ENCODE results near the gene GNPAT.

Gene GNPAT

DNA sequence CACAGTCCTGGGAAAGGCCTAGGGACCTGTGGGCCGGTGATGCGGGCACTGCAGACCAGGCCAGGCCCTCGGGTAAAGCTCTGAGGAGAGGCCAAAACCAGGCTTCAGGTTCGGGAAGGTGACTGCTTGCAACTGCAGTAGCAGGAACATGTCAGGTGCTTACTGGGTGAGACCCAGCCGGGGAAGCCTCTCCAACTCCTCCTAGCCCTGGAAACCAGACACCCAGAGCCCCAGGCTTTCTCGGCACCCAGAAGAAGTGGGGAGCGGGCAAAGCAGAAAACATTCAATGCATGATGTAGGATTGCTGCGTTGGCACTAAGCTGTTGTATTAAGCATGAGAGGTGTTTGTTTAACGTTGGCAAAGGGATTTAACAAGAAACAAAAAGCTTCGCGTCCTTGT, 20.2 kb upstream of the GNPAT start:
- Histone ChIP-seq H3K27ac (ENCODE audit: low read depth, low read length) (no peak overlapping the region), H3F3A (ENCODE audit: insufficient read depth) (no peaks in the 10 kb centered on the region), H3K9me2 (replicated peaks; ENCODE audit: insufficient read depth, low read length) (no peaks in the 10 kb centered on the region), H4K20me1 (ENCODE audit: low read depth, low read length) (no peaks in the 10 kb centered on the region), H3K79me2 (ENCODE audit: insufficient read depth, low read length) (no peaks in the 10 kb centered on the region), H3K27me3 (ENCODE audit: low read length) (no peaks in the 10 kb centered on the region), H3K9me3 (ENCODE audit: insufficient read depth, low read length) (no peaks in the 10 kb centered on the region), H3K9ac (ENCODE audit: low read length) (no peak overlapping the region), H3K4me3 (ENCODE audit: insufficient read depth, low read length, poor library complexity, severe bottlenecking) (no peak overlapping the region), H2AFZ (ENCODE audit: low read depth, low read length, severe bottlenecking) (no peak overlapping the region), H3K36me3 (ENCODE audit: low read length) (peaks cover 5% of the 10 kb centered on the region), H3K4me2 (ENCODE audit: low read depth, low read length, poor library complexity, severe bottlenecking) (no peak overlapping the region)
- no peak for TF ChIP-seq EZH2phosphoT487 (conservative IDR thresholded peaks at IDR 0.05; ENCODE audit: low read length)
- TF ChIP-seq, protein P1, sequence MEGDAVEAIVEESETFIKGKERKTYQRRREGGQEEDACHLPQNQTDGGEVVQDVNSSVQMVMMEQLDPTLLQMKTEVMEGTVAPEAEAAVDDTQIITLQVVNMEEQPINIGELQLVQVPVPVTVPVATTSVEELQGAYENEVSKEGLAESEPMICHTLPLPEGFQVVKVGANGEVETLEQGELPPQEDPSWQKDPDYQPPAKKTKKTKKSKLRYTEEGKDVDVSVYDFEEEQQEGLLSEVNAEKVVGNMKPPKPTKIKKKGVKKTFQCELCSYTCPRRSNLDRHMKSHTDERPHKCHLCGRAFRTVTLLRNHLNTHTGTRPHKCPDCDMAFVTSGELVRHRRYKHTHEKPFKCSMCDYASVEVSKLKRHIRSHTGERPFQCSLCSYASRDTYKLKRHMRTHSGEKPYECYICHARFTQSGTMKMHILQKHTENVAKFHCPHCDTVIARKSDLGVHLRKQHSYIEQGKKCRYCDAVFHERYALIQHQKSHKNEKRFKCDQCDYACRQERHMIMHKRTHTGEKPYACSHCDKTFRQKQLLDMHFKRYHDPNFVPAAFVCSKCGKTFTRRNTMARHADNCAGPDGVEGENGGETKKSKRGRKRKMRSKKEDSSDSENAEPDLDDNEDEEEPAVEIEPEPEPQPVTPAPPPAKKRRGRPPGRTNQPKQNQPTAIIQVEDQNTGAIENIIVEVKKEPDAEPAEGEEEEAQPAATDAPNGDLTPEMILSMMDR (IDR thresholded peaks at IDR 0.05; ENCODE audit: insufficient read depth, low read length, poor library complexity, severe bottlenecking), result no peak

DNA sequence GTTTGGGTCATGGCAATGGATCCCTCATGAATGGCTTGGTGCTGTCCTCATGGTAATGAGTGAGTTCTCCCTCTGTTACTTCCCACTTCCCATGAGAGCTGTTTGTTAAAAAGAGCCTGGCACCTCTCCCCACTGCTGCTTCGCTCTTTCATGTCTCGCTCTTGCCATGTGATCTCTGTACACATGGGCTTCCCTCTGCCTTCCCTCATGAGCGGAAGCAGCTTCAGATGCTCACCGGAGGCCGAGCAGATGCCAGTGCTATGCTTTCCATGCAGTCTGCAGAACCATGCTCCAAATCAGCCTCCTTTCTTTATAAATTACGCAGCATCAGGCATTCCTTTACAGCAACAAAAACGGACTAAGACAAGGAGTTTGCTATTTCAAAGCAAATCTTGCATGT, 14.9 kb upstream of the GNPAT start:
- Histone ChIP-seq H3K36me3 (ENCODE audit: low read length) (peaks cover 10% of the 10 kb centered on the region), H3K9me2 (replicated peaks; ENCODE audit: insufficient read depth, low read length) (no peaks in the 10 kb centered on the region), H3K27ac (ENCODE audit: low read depth, low read length) (no peak overlapping the region), H3K9ac (ENCODE audit: low read length) (no peak overlapping the region), H3K79me2 (ENCODE audit: insufficient read depth, low read length) (peaks cover 5% of the 10 kb centered on the region), H3K9me3 (ENCODE audit: insufficient read depth, low read length) (no peaks in the 10 kb centered on the region), H2AFZ (ENCODE audit: low read depth, low read length, severe bottlenecking) (no peak overlapping the region), H3F3A (ENCODE audit: insufficient read depth) (no peaks in the 10 kb centered on the region), H3K27me3 (ENCODE audit: low read length) (no peaks in the 10 kb centered on the region), H4K20me1 (ENCODE audit: low read depth, low read length) (no peaks in the 10 kb centered on the region), H3K4me3 (ENCODE audit: insufficient read depth, low read length, poor library complexity, severe bottlenecking) (no peak overlapping the region), H3K4me2 (ENCODE audit: low read depth, low read length, poor library complexity, severe bottlenecking) (no peak overlapping the region)
- TF ChIP-seq EZH2phosphoT487 (conservative IDR thresholded peaks at IDR 0.05; ENCODE audit: low read length), result no peak
- TF ChIP-seq, protein P1 (IDR thresholded peaks at IDR 0.05; ENCODE audit: insufficient read depth, low read length, poor library complexity, severe bottlenecking), result no peak

DNA sequence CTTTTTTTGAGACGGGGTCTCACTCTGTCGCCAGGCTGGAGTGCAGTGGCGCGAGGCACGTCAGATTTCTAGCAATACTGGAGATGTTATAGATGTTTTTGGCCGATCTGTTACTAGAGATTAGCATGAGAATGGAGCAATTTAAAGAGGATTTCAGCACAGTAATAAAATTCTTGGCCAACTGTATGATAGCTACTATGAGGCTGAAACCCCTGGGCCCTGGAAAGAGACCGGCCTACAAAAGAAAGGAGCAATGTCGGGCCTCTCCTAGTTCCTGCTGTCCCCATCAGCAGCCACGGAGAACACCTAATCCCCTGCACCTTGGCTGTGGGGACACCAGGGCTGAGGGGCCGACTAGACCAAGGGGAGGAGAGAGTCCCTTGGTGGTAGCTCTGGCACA, 9.5 kb upstream of the GNPAT start:
- Histone ChIP-seq H3K79me2 (ENCODE audit: insufficient read depth, low read length) (peaks cover 33% of the 10 kb centered on the region), H3F3A (ENCODE audit: insufficient read depth) (no peaks in the 10 kb centered on the region), H3K9me3 (ENCODE audit: insufficient read depth, low read length) (no peaks in the 10 kb centered on the region), H3K4me3 (ENCODE audit: insufficient read depth, low read length, poor library complexity, severe bottlenecking) (no peak overlapping the region), H3K4me2 (ENCODE audit: low read depth, low read length, poor library complexity, severe bottlenecking) (no peak overlapping the region), H3K36me3 (ENCODE audit: low read length) (peaks cover 2% of the 10 kb centered on the region; the same call in 1 of the 2 replicates), H3K9ac (ENCODE audit: low read length) (no peak overlapping the region), H4K20me1 (ENCODE audit: low read depth, low read length) (no peaks in the 10 kb centered on the region), H3K9me2 (replicated peaks; ENCODE audit: insufficient read depth, low read length) (no peaks in the 10 kb centered on the region), H3K27ac (ENCODE audit: low read depth, low read length) (no peak overlapping the region), H3K27me3 (ENCODE audit: low read length) (no peaks in the 10 kb centered on the region), H2AFZ (ENCODE audit: low read depth, low read length, severe bottlenecking) (no peak overlapping the region)
- TF ChIP-seq EZH2phosphoT487 (conservative IDR thresholded peaks at IDR 0.05; ENCODE audit: low read length), result no peak
- TF ChIP-seq, protein P1 (IDR thresholded peaks at IDR 0.05; ENCODE audit: insufficient read depth, low read length, poor library complexity, severe bottlenecking), result no peak
